Activated T-cell treated with anti-CD3 and anti-CD28 coated beads, Interleukin-2, amount 50 U/mL, for 72 hours (primary cell): Measurements from ENCODE around the gene C1QTNF12. TPM values are rescaled to one million over a fixed set of nuclear protein-coding genes. Genes with fewer than 3 reads are reported as not detected.
"Not testable (repeated sequence)": the region's sequence is repeated elsewhere in the genome, so short reads cannot be mapped to it uniquely, and the experiment has no call there.

ENCODE experiments used
- ATAC-seq, 2 donors: fragments of 150-1000 bp; cut with Tn5 transposase; replicated peaks in 1 of 2; 2 replicates each; pipeline ENCODE4 v1.10.0; 2021; ENCODE audit warnings: moderate library complexity in 2 of 2, mild to moderate bottlenecking in 1 of 2
- DNase-seq, 2 donors: peaks; one replicate each; pipeline ENCODE4 v3.0.0; 2021 to 2022; ENCODE audit warnings: mixed read lengths in 1 of 2
- H3K27ac Mint-ChIP-seq: one replicate; pipeline ENCODE4 v1.8.0; 2022; ENCODE audit warnings: mild to moderate bottlenecking, moderate library complexity, mixed read lengths
- H3K27me3 Mint-ChIP-seq: one replicate; pipeline ENCODE4 v1.8.0; 2022; ENCODE audit warnings: low read depth, mixed read lengths
- H3K36me3 Mint-ChIP-seq, 2 donors: one replicate each; pipeline ENCODE4 v1.8.0; 2022; ENCODE audit warnings: mixed read lengths in 2 of 2, mild to moderate bottlenecking in 1 of 2; ENCODE audit not compliant: insufficient read depth in 2 of 2
- H3K4me1 Mint-ChIP-seq: one replicate; pipeline ENCODE4 v1.8.0; 2022; ENCODE audit warnings: low read depth, mixed read lengths
- H3K4me3 Mint-ChIP-seq, 2 donors: one replicate each; pipeline ENCODE4 v1.8.0; 2022; ENCODE audit warnings: mild to moderate bottlenecking in 2 of 2, mixed read lengths in 2 of 2, moderate library complexity in 2 of 2
- H3K9me3 Mint-ChIP-seq, 2 donors: one replicate each; pipeline ENCODE4 v1.8.0; 2022; ENCODE audit warnings: mixed read lengths in 2 of 2
- total RNA-seq, 2 donors: library from RNA; stranded (reverse); gene quantifications; one replicate each; pipeline ENCODE4 v1.2.3, GENCODE V29; 2022

The C1QTNF12 gene
- total RNA-seq, 2 donors from 2014 or later: 8.1 to 14.2 TPM

GRCh38 chr1:1260843-1261560 is 14.5 kb upstream of the C1QTNF12 start:
- ATAC-seq (no peak), DNase-seq (no peak)
- Mint-ChIP-seq H3K27me3 (no peaks in the 10 kb centered on the region), H3K36me3 (peaks cover 0 to 21% of the 10 kb centered on the region in 2 donors), H3K4me1 (peaks cover 3% of the 10 kb centered on the region), H3K9me3 (no peaks in the 10 kb centered on the region), H3K4me3 (no peak overlapping the region), H3K27ac (peak overlapping the region; percentile 34)

- ATAC-seq: no peak
- Mint-ChIP-seq H3K36me3 (peaks cover 0 to 19% of the 10 kb centered on the region in 2 donors), H3K27me3 (no peaks in the 10 kb centered on the region), H3K27ac (no peak overlapping the region), H3K9me3 (no peaks in the 10 kb centered on the region), H3K4me3 (no peak overlapping the region), H3K4me1 (no peaks in the 10 kb centered on the region)
- no peak for DNase-seq
Measured at GRCh38 chr1:1259951-1260600, 13.6 kb upstream of the C1QTNF12 start.

- Mint-ChIP-seq H3K36me3 (peaks cover 0 to 19% of the 10 kb centered on the region in 2 donors), H3K9me3 (no peaks in the 10 kb centered on the region), H3K4me3 (no peak overlapping the region), H3K4me1 (no peaks in the 10 kb centered on the region), H3K27ac (no peak overlapping the region), H3K27me3 (no peaks in the 10 kb centered on the region)
- ATAC-seq (no peak), DNase-seq (no peak)
Measured at GRCh38 chr1:1259540-1259939, 13.0 kb upstream of the C1QTNF12 start.

GRCh38 chr1:1259119-1259488 is 12.6 kb upstream of the C1QTNF12 start:
- no peaks in the 10 kb centered on the region for H3K27me3 Mint-ChIP-seq
- DNase-seq (no peak), ATAC-seq (no peak)
- H3K9me3 Mint-ChIP-seq: no peaks in the 10 kb centered on the region
- no peaks in the 10 kb centered on the region for H3K4me1 Mint-ChIP-seq
- no peak overlapping the region for H3K27ac Mint-ChIP-seq
- peaks cover 0 to 19% of the 10 kb centered on the region in 2 donors for H3K36me3 Mint-ChIP-seq
- no peak overlapping the region for H3K4me3 Mint-ChIP-seq

- Mint-ChIP-seq H3K36me3 (peaks cover 0 to 26% of the 10 kb centered on the region in 2 donors), H3K27ac (no peak overlapping the region), H3K4me1 (no peaks in the 10 kb centered on the region), H3K4me3 (no peak overlapping the region), H3K9me3 (no peaks in the 10 kb centered on the region), H3K27me3 (no peaks in the 10 kb centered on the region)
- ATAC-seq: no peak
- DNase-seq: no peak
Measured at GRCh38 chr1:1256956-1257871, 10.7 kb upstream of the C1QTNF12 start.

- no peaks in the 10 kb centered on the region for H3K9me3 Mint-ChIP-seq
- DNase-seq (no peak), ATAC-seq (no peak)
- H3K27ac Mint-ChIP-seq: no peak overlapping the region
- no peaks in the 10 kb centered on the region for H3K27me3 Mint-ChIP-seq
- H3K36me3 Mint-ChIP-seq: peaks cover 0 to 27% of the 10 kb centered on the region in 2 donors
- H3K4me3 Mint-ChIP-seq: no peak overlapping the region
- peaks cover 7% of the 10 kb centered on the region for H3K4me1 Mint-ChIP-seq
Measured at GRCh38 chr1:1255611-1256010, 9.1 kb upstream of the C1QTNF12 start.

- Mint-ChIP-seq H3K27me3 (no peaks in the 10 kb centered on the region), H3K4me3 (no peak overlapping the region), H3K9me3 (no peaks in the 10 kb centered on the region), H3K36me3 (peaks cover 0 to 27% of the 10 kb centered on the region in 2 donors), H3K27ac (no peak overlapping the region), H3K4me1 (peaks cover 12% of the 10 kb centered on the region)
- ATAC-seq (no peak), DNase-seq (no peak)
Measured at GRCh38 chr1:1255078-1255477, 8.6 kb upstream of the C1QTNF12 start.

GRCh38 chr1:1254667-1254998 is 8.1 kb upstream of the C1QTNF12 start:
- H3K27ac Mint-ChIP-seq: no peak overlapping the region

GRCh38 chr1:1253972-1254666 is 7.6 kb upstream of the C1QTNF12 start:
- Mint-ChIP-seq H3K27ac (no peak overlapping the region), H3K36me3 (peaks cover 0 to 21% of the 10 kb centered on the region in 2 donors), H3K9me3 (no peaks in the 10 kb centered on the region), H3K4me3 (no peak overlapping the region), H3K27me3 (no peaks in the 10 kb centered on the region), H3K4me1 (peaks cover 19% of the 10 kb centered on the region)
- ATAC-seq (no peak), DNase-seq (no peak)

More at GRCh38 chr1:1254667-1254998, 8.1 kb upstream of the C1QTNF12 start:
- DNase-seq (no peak), ATAC-seq (no peak)
- Mint-ChIP-seq H3K27me3 (no peaks in the 10 kb centered on the region), H3K9me3 (no peaks in the 10 kb centered on the region), H3K36me3 (peaks cover 0 to 23% of the 10 kb centered on the region in 2 donors), H3K4me1 (peaks cover 17% of the 10 kb centered on the region), H3K4me3 (no peak overlapping the region)

GRCh38 chr1:1253314-1253713 is 6.8 kb upstream of the C1QTNF12 start:
- no peaks in the 10 kb centered on the region for H3K27me3 Mint-ChIP-seq
- peaks cover 0 to 21% of the 10 kb centered on the region in 2 donors for H3K36me3 Mint-ChIP-seq
- H3K4me1 Mint-ChIP-seq: peaks cover 19% of the 10 kb centered on the region
- H3K4me3 Mint-ChIP-seq: no peak overlapping the region
- ATAC-seq (no peak), DNase-seq (no peak)
- no peak overlapping the region for H3K27ac Mint-ChIP-seq
- H3K9me3 Mint-ChIP-seq: no peaks in the 10 kb centered on the region

- H3K9me3 Mint-ChIP-seq: no peaks in the 10 kb centered on the region
- H3K4me3 Mint-ChIP-seq: peak overlapping the region; percentile 49 to 53
- DNase-seq: peak; percentile 62 to 65
- no peaks in the 10 kb centered on the region for H3K27me3 Mint-ChIP-seq
- peaks cover 19% of the 10 kb centered on the region for H3K4me1 Mint-ChIP-seq
- H3K27ac Mint-ChIP-seq: peak overlapping the region; percentile 79
- ATAC-seq: peak; percentile 77 to 85
- H3K36me3 Mint-ChIP-seq: peaks cover 0 to 12% of the 10 kb centered on the region in 2 donors
Measured at GRCh38 chr1:1250786-1251284, 4.3 kb upstream of the C1QTNF12 start.

- not testable (repeated sequence) for H3K36me3 Mint-ChIP-seq, ATAC-seq, H3K4me3 Mint-ChIP-seq, H3K27me3 Mint-ChIP-seq, H3K9me3 Mint-ChIP-seq, DNase-seq, H3K27ac Mint-ChIP-seq
- peaks cover 19% of the 10 kb centered on the region for H3K4me1 Mint-ChIP-seq
Measured at GRCh38 chr1:1248009-1248913, 1.7 kb upstream of the C1QTNF12 start.
